GM13976 (cell line): ENCODE measurements around the gene CPT1B.
"Not testable (repeated sequence)": the region's sequence is repeated elsewhere in the genome, so short reads cannot be mapped to it uniquely, and the experiment has no call there.

ENCODE experiments used
- DNase-seq: peaks from one replicate; pipeline ENCODE4 v3.0.0; 2012; ENCODE audit warnings: low spot score
- CTCF ChIP-seq: IDR thresholded peaks from 2 replicates; pipeline ENCODE4 v1.5.1; 2012; ENCODE audit warnings: borderline replicate concordance, mild to moderate bottlenecking; ENCODE audit not compliant: insufficient read depth; ENCODE audit errors: extremely low read depth, missing control alignments, control extremely low read depth
- in situ Hi-C: fragments of 300-500 bp; cut with MboI; formaldehyde crosslinking; loops from one replicate; pipeline ENCODE4 v1.12.0; 2022; ENCODE audit warnings: low sequenced_read_pairs, mixed read lengths, inconsistent platforms; ENCODE audit not compliant: unreplicated experiment

Gene CPT1B

GRCh38 chr22:50521710-50522109 lies 56.5 kb downstream of the CPT1B start:
- in situ Hi-C loops: no loop called here
- DNase-seq: no peak
- TF ChIP-seq CTCF: no peak

GRCh38 chr22:50520826-50521453 lies 57.3 kb downstream of the CPT1B start:
- no peak for DNase-seq
- TF ChIP-seq CTCF: no peak
- in situ Hi-C loops: no loop called here

- in situ Hi-C loops: not testable (repeated sequence)
Measured at GRCh38 chr22:50520184-50520583, 58.0 kb downstream of the CPT1B start.

GRCh38 chr22:50519151-50519550 lies 59.1 kb downstream of the CPT1B start:
- no peak for TF ChIP-seq CTCF
- in situ Hi-C loops: no loop called here
- DNase-seq: no peak

More at GRCh38 chr22:50520184-50520583, 58.0 kb downstream of the CPT1B start:
- not testable (repeated sequence) for DNase-seq
